Stimulated activated CD4-positive, alpha-beta T cell treated with anti-CD3 and anti-CD28 coated beads, Interleukin-1b, Interleukin-23, amount 100 ng/mL, for 1 hour (primary cell): ENCODE data around the gene PLXNB1.
"Not testable (repeated sequence)": the region's sequence is repeated elsewhere in the genome, so short reads cannot be mapped to it uniquely, and the experiment has no call there.

Experiments used
- DNase-seq, 2 donors: peaks; one replicate each; pipeline ENCODE4 v3.0.0-alpha.2; 2020; ENCODE audit warnings: low read depth in 2 of 2

The PLXNB1 gene

DNA sequence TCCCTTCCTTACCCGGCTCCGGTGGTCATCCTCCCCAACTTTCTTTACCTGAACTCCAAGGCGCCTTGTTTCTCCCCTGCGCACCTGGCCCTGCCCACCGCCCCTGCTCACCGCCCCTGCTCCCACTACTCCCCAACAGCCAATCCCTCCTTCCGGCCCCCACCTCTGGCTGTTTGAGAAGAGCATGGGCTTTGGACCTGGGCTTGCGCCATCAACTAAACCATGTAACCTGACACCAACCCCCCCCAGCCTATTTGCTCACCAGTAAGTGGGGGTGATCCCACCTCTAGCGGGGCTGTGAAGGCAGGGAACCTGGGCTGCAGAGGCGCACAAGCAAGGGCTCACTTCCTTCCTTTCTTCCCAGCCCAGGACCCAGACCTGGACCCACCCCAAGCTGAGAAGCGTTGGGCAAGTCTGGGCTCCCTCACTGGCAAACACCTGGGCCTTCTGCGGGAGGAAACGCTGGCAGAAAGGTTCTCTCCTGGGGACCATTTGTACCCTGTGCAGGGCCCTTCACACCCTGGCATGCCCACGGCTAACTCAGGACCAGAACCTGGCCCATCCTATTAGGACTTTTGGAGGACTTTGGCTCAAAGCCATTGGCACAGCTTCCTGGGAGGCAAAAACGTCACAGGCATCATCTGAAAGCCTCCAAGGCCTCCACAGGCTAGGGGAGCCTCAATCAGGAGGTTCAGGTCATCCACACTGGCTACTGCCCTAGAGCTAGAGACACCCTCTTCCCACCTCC, at the start of gene PLXNB1:
Gene PLXNB1 (minus strand): TSS at position 127 of the 748 bp plus-strand sequence. CDS start 5,475 bp downstream, outside the sequence.
- DNase-seq: no peak

- no peak for DNase-seq
Observed at GRCh38 chr3:48478626-48479555, 49.0 kb upstream of the PLXNB1 start.

- no peak for DNase-seq
Observed at GRCh38 chr3:48477959-48478520, 48.2 kb upstream of the PLXNB1 start.

- DNase-seq: no peak
Observed at GRCh38 chr3:48476426-48477053, 46.7 kb upstream of the PLXNB1 start.

DNA sequence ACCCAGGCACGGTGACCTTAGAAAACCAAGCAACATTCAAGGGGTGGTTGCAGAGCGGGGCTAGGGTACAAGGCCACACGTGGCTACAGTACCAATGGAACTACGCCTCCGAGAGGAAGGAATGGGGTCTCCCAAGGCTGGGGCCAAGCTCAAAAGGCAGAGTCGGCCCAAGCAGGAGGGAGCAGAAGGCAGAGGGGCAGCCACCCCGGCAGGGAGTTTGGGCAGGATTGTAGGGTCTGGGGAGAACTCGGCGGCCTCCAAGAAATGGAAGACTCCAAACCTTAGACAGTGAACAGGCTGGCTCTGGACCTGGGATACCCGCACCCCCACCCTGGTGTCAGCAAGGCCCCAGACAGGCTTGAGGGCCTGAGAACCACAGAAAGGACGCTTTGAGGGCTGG, 45.3 kb upstream of the PLXNB1 start:
- no peak for DNase-seq

DNA sequence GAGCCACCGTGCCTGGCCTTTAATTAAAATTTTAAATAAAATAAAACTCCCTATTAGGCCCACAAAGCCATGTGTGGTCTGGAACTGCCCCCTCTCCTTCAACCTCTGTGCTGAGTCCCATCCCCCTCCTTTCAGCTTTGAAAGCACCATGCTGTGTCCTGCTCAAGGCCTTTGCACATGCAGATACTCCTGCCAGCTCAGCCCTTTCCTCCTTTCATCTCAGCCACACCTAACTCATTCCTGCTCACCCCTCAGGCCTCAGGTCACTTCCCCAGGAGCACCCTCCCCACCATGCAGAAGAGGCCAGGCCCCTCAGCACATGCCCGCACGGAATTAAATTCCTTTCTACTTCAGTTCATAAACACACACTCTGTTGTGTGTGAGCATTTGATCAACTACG, 44.7 kb upstream of the PLXNB1 start:
- DNase-seq: no peak

- DNase-seq: not testable (repeated sequence)
Observed at GRCh38 chr3:48474031-48474430, 44.1 kb upstream of the PLXNB1 start.

DNA sequence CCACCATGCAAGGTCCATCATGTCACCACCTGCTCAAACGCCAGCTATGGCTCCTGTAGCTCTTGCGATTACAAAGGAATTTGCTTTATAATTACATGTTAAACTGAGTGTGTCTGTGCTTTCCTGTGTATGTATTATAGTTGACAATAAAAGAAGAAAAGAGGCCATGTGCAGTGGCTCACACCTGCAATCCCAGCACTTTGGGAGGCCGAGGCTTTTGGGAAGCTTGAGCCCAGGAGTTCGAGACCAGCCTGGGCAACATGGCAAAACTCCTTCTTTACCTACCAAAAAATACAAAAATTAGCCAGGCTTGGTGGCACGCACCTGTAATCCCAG, 43.7 kb upstream of the PLXNB1 start:
- DNase-seq: no peak

GRCh38 chr3:48472923-48473616, 43.2 kb upstream of the PLXNB1 start:
- DNase-seq: peak; percentile 79 to 83

DNA sequence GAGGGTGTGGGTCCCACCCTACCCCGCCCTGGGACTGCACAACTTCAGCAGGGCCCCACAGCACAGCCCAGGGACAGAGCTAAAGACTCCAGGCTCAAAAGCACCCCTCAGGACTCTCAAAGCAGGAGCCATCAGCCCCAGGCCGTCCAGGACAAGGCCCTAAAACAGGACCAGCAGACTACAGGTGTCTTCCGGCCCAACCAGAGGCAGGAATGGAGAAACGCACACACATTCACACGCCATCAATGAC, 42.7 kb upstream of the PLXNB1 start:
- no peak for DNase-seq

DNA sequence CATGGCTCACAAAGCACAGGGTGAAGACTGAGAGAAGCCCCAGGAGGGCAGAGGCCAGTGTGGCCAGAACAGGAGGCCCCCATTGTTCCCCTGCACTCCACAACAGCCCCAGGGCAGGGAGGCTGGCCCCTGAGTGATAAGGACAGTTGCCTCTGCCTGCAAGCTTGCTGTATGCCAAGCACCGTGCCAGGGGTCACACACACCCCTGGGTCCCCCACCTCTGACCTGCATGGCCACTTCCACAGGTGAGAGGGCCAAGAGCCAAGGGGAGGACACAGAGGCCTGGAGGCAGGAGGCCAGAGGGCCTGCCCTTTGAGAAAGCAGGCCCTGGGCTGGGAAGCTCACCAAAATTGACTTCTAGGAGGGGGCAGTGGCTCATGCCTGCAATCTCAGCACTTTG, 40.4 kb upstream of the PLXNB1 start:
- no peak for DNase-seq

DNA sequence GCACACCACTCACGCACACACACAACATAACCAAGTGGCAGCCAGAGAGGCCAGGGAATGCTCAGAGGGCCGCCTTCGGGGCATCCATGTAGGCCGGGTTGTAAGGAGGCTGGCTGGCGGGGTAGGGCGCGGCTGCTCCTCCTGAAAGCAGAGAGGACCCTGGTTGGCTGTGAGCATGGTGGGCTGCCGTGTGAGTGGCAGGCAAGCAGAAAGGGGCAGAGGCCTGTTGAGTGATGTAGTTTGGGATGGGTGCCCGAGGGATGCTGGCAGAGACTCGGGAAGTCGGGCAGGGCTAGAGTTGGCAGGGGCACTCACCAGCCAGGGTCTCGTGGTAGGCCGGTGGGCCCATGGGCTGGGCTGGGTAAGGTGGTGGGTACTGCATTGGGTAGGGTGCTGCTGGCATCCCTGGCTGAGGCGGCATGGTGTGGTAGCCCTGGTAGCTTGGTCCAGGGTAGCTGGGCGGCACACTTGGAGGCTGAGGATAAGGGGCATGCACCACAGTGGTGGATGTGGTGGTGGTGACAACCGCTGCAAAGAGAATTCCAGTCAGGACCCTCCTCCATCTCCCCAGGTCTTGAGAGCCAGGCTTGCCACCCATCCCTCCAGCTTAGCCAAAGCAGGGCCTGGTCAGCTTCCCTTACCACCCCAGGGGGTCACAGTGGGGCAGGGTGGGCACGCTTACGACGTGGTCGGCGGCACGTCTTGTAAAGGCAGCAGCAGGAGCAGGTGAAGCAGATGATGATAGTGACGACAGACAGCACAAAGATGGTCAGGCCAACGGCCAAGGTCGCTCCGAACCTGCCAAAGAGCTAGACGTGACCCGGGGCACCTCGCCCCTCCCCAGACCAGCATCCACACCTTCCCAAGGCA, 39.4 kb upstream of the PLXNB1 start:
- no peak for DNase-seq

DNA sequence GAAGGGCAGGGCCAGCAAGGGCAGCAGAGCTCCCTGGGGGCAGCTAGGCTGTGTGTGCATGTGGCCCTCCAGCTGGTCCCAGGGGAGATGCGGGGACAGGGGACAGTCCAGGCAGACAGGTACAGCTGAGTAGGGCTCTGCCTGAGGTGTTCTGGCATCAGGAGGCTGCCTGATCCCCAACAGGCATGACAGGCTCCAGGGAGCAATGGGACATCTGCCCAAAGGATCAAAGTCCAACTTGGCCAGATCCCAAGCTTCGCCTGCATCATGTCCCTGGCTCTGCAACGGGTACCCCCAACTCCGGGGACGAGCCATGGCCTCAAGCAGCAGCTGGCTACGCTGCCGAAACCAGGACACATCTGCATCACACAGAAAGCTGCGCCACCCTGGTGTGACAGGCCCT, 38.4 kb upstream of the PLXNB1 start:
- DNase-seq: no peak

GRCh38 chr3:48467473-48468267, 37.8 kb upstream of the PLXNB1 start:
- DNase-seq: no peak

DNA sequence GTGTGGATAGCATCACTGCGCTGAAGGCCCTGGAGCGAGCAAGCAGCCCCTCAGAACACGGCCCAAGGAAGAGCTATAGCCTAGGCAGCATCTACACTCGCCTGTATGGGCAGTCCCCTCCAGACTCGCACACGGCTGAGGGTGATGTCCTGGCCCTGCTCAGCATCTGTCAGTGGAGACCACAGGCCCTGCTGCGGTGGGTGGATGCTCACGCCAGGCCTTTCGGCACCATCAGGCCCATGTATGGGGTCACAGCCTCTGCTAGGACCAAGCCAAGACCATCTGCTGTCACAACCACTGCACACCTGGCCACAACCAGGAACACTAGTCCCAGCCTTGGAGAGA, 37.2 kb upstream of the PLXNB1 start:
- no peak for DNase-seq

- no peak for DNase-seq
Observed at GRCh38 chr3:48466386-48467109, 36.7 kb upstream of the PLXNB1 start.

DNA sequence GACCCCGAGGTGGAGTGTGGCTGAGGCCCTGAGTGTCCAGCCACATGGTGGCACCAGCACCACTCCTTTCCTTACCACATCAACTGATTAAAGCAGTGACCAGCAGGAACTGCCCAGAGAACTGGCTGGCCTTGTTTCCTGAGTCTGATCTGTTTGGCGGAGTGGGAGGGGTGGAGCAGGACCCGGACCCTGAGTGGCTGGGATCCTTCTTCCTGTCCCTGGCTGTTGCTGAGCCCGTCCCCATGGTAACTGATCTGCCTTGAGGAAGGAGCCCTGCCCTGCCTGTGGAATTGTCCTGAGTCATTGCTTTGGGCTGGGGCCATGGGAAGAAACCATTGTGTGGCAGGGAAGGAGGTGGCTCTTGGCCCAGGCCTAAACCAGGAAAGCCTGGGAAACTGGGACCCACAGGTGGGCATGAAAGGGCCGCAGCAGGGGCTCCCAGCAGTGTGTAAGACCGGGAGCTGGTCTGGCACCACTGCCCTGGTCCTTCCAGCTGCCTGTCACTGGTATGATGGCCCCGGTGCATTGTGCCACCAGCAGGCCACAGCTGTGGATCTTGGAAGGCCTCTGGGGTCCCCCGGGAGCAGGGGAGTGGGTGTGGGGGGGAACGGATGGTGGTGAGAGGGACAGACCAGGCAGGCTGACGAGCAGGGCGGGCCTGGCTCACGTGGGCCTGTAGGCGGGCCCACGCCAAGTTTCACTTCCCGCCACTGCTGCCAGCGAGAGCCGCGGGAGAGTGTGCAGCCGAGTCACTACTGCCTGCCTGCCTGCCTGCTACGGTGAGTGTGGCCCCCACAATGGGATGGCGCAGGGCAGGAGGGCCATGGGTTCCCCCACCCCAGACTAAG, 35.9 kb upstream of the PLXNB1 start:
- peak in 1 of 2 donors; percentile 52 for DNase-seq

- no peak for DNase-seq
Observed at GRCh38 chr3:48465237-48465530, 35.3 kb upstream of the PLXNB1 start.

DNA sequence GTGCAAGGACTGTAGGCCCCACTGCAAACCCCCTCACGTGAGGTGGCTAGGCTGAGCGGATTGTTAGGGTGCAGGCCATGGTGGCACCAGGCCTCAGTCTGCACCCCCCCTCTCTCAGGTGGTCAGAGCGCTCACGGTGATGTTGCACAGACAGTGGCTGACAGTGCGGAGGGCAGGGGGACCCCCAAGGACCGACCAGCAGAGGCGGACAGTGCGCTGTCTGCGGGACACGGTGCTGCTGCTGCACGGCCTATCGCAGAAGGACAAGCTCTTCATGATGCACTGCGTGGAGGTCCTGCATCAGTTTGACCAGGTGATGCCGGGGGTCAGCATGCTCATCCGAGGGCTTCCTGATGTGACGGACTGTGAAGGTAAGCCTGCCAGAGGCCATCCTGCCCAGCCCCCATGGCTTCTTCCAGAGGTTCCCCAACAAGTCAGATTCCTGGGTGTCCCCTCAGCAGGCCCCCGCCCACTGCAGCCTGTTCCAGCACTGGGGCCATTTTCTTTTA, 34.9 kb upstream of the PLXNB1 start:
- DNase-seq: no peak
